Measurements from ENCODE around the gene PPAT. TPM values are rescaled to one million over a fixed set of nuclear protein-coding genes. Genes with fewer than 3 reads are reported as not detected.

Gene PPAT
- total RNA-seq (2014; rRNA removed; shearing (Covaris generic)), result 8.5 and 19.1 TPM in 2 replicates
- 8.0 and 8.6 TPM in 2 replicates for polyA plus RNA-seq (2016; fragmentation: Nextera tagmentation; extraction: Ambion mirVana)

DNA sequence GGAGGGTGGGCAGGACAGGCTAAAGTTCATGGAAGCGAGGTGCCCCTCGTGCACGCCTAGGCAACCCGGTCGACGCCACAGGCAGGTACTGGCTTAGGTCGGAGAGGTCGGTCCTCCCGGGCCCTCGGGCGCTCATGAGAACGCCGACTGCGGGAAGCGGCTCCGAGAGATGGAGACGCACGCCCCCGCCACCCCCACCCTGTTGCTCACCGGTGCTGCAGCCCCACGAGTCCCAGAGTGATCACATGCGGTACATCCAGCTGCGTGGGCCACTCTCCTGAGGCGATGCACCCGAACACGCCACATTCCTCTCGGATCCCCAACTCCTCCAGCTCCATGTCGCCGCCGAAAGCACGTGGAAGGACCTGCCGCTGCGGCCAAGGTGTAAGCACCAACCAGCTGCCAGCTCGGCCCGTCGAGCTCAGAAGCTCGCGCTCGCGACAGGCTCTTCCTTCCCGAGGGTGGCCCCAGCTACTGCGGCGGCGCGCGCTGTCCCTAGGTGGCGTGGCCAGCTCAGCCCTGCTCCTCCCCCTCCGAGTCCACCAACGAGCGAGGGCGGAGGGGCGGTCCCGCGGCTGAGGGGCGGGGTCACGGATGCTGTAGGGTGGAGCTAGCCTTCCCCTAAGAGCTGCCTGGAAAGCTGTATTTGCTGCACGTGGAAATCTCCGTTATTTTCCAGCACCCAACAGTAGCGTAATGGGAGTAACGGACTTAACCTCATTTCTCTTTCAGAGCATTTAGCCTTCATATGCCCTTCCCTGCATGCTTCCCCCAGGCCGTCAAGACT lies at the start of gene PPAT:
Gene PPAT, minus strand, starts transcription at position 476 of the 787 bp plus-strand sequence. Its CDS starts 138 bp downstream, at position 338.
- Histone ChIP-seq H3K9me3 (ENCODE audit: low read depth) (no peaks in the 10 kb centered on the region), H3K79me2 (ENCODE audit: insufficient read depth) (peaks cover 87% of the 10 kb centered on the region), H3K4me1 (ENCODE audit: insufficient read depth) (peaks cover 13% of the 10 kb centered on the region), H4K20me1 (ENCODE audit: insufficient read depth) (no peaks in the 10 kb centered on the region), H3K9me2 (ENCODE audit: insufficient read depth) (no peaks in the 10 kb centered on the region; the same call in 1 of the 2 replicates), H3K27me3 (replicated peaks; ENCODE audit: insufficient read depth) (no peaks in the 10 kb centered on the region), H3K4me2 (ENCODE audit: unreplicated experiment) (peak within 1 kb of the TSS; percentile 90), H3K9ac (peak within 1 kb of the TSS; percentile 95), H2AFZ (peak within 1 kb of the TSS; percentile 95), H3K36me3 (ENCODE audit: low read depth) (no peaks in the 10 kb centered on the region), H3F3A (ENCODE audit: insufficient read depth) (peaks cover 14% of the 10 kb centered on the region), H3K4me3 (peak within 1 kb of the TSS; percentile 86), H3K27ac (peak within 1 kb of the TSS; percentile 94)
- DNase-seq, result peak; percentile 99
- TF ChIP-seq EZH2 (IDR thresholded peaks at IDR 0.05; ENCODE audit: insufficient read depth, poor library complexity, severe bottlenecking) (no peak), EZH2phosphoT487 (IDR thresholded peaks at IDR 0.05; ENCODE audit: insufficient read depth, low read depth) (no peak)
- 1 to 3% methylated on average over 53 to 60 of the region's 61 CpGs for WGBS, 2 experiments (ENCODE audit: low coverage in 1 of 2, low lambda C conversion rate in 2 of 2, missing lambda C conversion rate in 2 of 2)
- in situ Hi-C loops (cut with MboI), result no loop called here

DNA sequence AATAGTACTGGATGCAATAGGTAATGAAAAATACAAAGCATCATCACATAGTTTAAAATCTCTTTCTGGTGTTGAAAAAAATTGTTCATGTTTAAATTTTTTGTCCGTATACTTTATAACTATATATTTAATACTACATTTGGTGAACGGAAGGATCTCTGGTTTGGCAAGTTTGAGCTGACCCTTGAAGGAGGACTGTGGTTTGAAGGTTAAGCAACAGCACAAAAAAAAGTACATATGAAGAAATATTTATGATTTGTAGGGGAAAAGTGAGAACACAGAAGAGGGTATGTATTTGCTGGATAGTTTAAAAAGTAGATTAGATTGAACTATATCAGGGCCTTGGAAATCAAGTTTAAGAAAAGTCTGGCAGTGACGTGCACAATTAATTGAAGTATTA lies 45.3 kb upstream of the PPAT start:
- H3K27ac ChIP-seq, result no peak overlapping the region
- H3K9ac ChIP-seq, result no peak overlapping the region
- TF ChIP-seq EZH2 (IDR thresholded peaks at IDR 0.05; ENCODE audit: insufficient read depth, poor library complexity, severe bottlenecking), result no peak
- no peak for TF ChIP-seq EZH2phosphoT487 (IDR thresholded peaks at IDR 0.05; ENCODE audit: insufficient read depth, low read depth)
- no peaks in the 10 kb centered on the region for H3K27me3 ChIP-seq (replicated peaks; ENCODE audit: insufficient read depth)
- H3F3A ChIP-seq (ENCODE audit: insufficient read depth), result no peaks in the 10 kb centered on the region
- H3K9me3 ChIP-seq (ENCODE audit: low read depth), result no peaks in the 10 kb centered on the region
- no peaks in the 10 kb centered on the region for H4K20me1 ChIP-seq (ENCODE audit: insufficient read depth)
- in situ Hi-C loops (cut with MboI), result no loop called here
- no peaks in the 10 kb centered on the region for H3K9me2 ChIP-seq (ENCODE audit: insufficient read depth)
- DNase-seq, result no peak
- peaks cover 77% of the 10 kb centered on the region for H3K36me3 ChIP-seq (ENCODE audit: low read depth)
- WGBS, 2 experiments (ENCODE audit: low coverage in 1 of 2, low lambda C conversion rate in 2 of 2, missing lambda C conversion rate in 2 of 2), result 96 to 99% methylated on average over 3 of the region's 3 CpGs
- no peak overlapping the region for H2AFZ ChIP-seq
- no peaks in the 10 kb centered on the region for H3K4me1 ChIP-seq (ENCODE audit: insufficient read depth)
- no peak overlapping the region for H3K4me3 ChIP-seq
- H3K79me2 ChIP-seq (ENCODE audit: insufficient read depth), result 0 out of 2 replicates have a peak, but pooled peaks cover 5% of the 10 kb centered on the region
- no peak overlapping the region for H3K4me2 ChIP-seq (ENCODE audit: unreplicated experiment)

DNA sequence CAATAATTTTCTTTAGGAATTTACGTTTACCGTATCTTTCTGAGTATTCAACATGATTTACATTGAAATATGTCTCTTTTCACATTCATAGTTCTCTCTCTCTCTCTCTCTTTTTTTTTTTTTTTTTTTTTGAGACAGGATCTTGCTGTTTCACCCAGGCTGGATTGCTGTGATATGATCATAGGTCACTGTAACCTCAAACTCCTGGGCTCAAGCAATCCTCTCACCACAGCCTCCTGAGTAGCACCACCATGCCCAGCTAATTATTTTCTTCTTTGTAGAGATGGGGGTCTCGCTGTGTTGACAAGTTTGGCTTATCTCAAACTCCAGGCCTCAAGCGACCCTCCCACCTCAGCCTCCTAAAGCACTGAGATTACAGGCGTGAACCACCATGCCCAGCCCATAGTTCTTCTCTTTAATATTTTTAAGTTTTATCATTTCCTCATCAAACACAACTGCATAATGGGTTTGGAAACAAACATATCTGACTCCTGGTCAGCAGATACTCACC lies 41.8 kb upstream of the PPAT start:
- in situ Hi-C loops (cut with MboI), result no loop called here
- H3K9me3 ChIP-seq (ENCODE audit: low read depth), result no peaks in the 10 kb centered on the region
- peaks cover 34% of the 10 kb centered on the region; the same call in 1 of the 2 replicates for H3K79me2 ChIP-seq (ENCODE audit: insufficient read depth)
- H3K27me3 ChIP-seq (replicated peaks; ENCODE audit: insufficient read depth), result no peaks in the 10 kb centered on the region
- 97 to 98% methylated on average over 5 of the region's 5 CpGs for WGBS, 2 experiments (ENCODE audit: low coverage in 1 of 2, low lambda C conversion rate in 2 of 2, missing lambda C conversion rate in 2 of 2)
- no peaks in the 10 kb centered on the region for H3K4me1 ChIP-seq (ENCODE audit: insufficient read depth)
- H4K20me1 ChIP-seq (ENCODE audit: insufficient read depth), result no peaks in the 10 kb centered on the region
- H3K4me3 ChIP-seq, result no peak overlapping the region
- TF ChIP-seq EZH2phosphoT487 (IDR thresholded peaks at IDR 0.05; ENCODE audit: insufficient read depth, low read depth), result no peak
- no peak for TF ChIP-seq EZH2 (IDR thresholded peaks at IDR 0.05; ENCODE audit: insufficient read depth, poor library complexity, severe bottlenecking)
- no peaks in the 10 kb centered on the region for H3F3A ChIP-seq (ENCODE audit: insufficient read depth)
- no peaks in the 10 kb centered on the region for H3K9me2 ChIP-seq (ENCODE audit: insufficient read depth)
- H2AFZ ChIP-seq, result no peak overlapping the region
- H3K9ac ChIP-seq, result no peak overlapping the region
- peaks cover 84% of the 10 kb centered on the region for H3K36me3 ChIP-seq (ENCODE audit: low read depth)
- H3K4me2 ChIP-seq (ENCODE audit: unreplicated experiment), result no peak overlapping the region
- no peak overlapping the region for H3K27ac ChIP-seq
- no peak for DNase-seq

DNA sequence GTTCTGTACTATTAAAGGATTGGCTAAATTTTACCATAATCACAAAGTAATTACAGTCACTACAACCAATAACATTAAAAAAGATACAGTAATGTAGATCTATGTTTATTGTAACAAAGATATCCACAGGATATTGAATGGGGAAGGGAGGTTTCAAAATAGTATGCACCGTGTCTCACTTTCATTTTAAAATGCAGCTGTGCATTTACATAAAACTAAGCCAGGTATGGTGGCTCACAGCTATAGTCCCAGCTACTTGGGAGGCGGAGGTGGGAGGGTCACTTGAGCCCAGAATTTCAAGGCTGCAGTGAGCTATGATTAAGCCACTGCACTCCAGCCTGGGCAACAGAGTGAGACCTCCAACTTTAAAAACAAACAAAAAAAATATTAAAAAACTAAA lies 40.5 kb upstream of the PPAT start:
- Histone ChIP-seq H3K4me3 (no peak overlapping the region), H3K9me3 (ENCODE audit: low read depth) (no peaks in the 10 kb centered on the region), H3K27ac (no peak overlapping the region), H3K4me2 (ENCODE audit: unreplicated experiment) (no peak overlapping the region), H3K27me3 (replicated peaks; ENCODE audit: insufficient read depth) (no peaks in the 10 kb centered on the region), H3K36me3 (ENCODE audit: low read depth) (peaks cover 93% of the 10 kb centered on the region), H3K4me1 (ENCODE audit: insufficient read depth) (no peaks in the 10 kb centered on the region), H2AFZ (no peak overlapping the region), H3F3A (ENCODE audit: insufficient read depth) (no peaks in the 10 kb centered on the region), H4K20me1 (ENCODE audit: insufficient read depth) (no peaks in the 10 kb centered on the region), H3K9me2 (ENCODE audit: insufficient read depth) (no peaks in the 10 kb centered on the region), H3K79me2 (ENCODE audit: insufficient read depth) (peaks cover 45% of the 10 kb centered on the region), H3K9ac (no peak overlapping the region)
- DNase-seq, result no peak
- WGBS, 2 experiments (ENCODE audit: low coverage in 1 of 2, low lambda C conversion rate in 2 of 2, missing lambda C conversion rate in 2 of 2), result 97 to 100% methylated on average over 2 of the region's 2 CpGs
- in situ Hi-C loops (cut with MboI), result no loop called here
- TF ChIP-seq EZH2 (IDR thresholded peaks at IDR 0.05; ENCODE audit: insufficient read depth, poor library complexity, severe bottlenecking), result no peak
- no peak for TF ChIP-seq EZH2phosphoT487 (IDR thresholded peaks at IDR 0.05; ENCODE audit: insufficient read depth, low read depth)

Measured in GM23248 (cell line).